Activated CD4-positive, CD25-positive, alpha-beta regulatory T cell (primary cell): Measurements from ENCODE around the gene SCARF2.
"Not testable (repeated sequence)": the region's sequence is repeated elsewhere in the genome, so short reads cannot be mapped to it uniquely, and the experiment has no call there.

Experiments used
- DNase-seq, 4 experiments: peaks; one replicate each; lab custom pipeline; 2025; lab: John Stamatoyannopoulos, UW

SCARF2 gene

DNA sequence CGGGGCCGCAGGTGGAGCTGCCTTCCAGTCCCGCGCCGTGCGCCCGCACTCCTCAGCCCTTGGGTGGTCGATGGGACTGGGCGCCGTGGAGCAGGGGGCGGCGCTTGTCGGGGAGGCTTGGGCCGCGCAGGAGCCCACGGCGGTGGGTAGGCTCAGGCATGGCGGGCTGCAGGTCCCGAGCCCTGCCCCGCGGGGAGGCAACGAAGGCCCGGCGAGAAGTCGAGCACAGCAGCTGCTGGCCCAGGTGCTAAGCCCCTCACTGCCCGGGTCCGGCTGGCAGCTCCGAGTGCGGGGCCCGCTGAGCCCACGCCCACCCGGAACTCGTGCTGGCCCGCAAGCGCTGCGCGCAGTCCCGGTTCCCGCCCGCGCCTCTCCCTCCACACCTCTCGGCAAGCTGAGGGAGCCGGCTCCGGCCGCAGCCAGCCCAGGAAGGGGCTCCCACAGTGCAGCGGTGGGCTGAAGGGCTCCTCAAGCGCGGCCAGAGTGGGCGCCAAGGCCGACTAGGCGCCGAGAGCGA lies 45.2 kb downstream of the SCARF2 start:
- DNase-seq: not testable (repeated sequence)

GRCh38 chr22:20391222-20391621 lies 46.4 kb downstream of the SCARF2 start:
- DNase-seq: no peak

DNA sequence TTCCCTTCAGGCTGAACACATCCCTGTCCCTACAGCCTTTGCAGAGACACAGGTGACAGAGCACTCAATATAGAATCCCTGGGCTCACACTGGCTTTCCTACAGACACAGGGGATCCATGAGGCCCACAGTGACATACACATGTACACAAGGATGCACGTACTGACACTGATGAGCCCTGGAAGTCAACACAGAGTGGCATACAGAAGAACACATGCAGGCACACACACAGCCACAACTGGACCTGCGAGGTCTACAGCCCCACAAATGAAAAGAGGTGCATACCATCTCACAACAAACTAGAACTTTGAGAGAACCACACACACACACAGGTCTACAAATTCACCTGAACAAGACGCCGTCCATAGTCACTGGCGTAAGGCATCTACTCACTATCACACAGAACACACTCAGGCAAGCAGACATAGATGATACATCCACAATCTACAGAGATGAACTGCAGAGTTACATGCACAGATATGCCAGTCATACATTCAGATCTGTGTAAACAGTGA lies 47.2 kb downstream of the SCARF2 start:
- DNase-seq: no peak

DNA sequence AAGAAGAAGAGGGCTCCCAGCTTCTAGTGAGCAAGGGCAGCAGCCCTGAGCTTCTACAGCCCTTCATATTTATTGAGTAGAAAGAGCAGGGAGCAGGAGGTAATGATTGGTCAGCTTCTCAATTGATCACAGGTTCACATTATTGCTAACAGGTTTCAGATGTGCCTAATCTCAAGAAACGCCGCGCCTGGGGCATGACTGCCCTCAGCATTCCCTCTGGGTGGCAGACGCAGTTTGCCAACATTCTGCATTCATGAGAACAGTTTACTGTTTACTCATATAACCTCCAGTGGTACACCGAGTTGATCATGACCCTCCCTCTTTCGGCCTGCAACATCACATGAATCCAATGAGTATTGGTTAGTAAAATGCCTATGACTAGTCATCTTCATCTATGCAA lies 48.3 kb downstream of the SCARF2 start:
- DNase-seq: no peak

DNA sequence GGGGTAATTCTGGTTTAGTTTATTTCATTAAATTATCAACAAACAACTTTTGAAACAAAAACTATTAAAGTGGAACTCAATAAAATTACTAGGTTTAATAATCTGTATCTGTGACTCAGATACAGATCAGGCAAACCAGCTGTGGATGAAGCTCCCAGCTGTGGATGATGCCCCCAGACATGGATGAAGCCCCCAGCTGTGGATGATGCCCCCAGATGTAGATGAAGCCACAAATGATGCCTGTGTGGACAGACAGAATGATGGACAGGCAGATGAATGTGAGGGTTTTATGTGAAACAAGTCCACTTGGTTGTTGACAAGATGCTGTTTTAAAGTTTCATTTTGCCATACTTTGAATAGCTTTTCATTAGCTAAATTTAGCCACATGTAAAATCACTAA lies 49.4 kb downstream of the SCARF2 start:
- DNase-seq: no peak

- DNase-seq: no peak
These were observed 50.7 kb downstream of the SCARF2 start for GRCh38 chr22:20386972-20387371.

DNA sequence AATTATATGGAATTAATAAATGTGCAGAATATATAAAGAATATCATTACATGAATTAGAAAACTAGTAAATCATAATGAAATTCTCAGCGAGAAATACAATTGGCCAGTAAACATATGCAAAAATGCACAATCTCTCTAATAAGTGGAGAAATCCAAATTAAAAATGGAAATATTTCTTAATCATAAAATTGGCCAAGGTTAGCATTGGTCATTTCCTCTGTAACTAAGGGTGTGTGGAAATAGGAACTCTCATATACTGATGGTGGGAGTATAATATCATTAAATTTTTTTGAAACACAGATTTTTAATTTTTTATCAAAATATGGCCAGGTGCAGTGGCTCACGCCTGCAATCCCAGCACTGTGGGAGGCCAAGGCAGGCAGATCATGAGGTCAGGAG lies 51.3 kb downstream of the SCARF2 start:
- no peak for DNase-seq

DNA sequence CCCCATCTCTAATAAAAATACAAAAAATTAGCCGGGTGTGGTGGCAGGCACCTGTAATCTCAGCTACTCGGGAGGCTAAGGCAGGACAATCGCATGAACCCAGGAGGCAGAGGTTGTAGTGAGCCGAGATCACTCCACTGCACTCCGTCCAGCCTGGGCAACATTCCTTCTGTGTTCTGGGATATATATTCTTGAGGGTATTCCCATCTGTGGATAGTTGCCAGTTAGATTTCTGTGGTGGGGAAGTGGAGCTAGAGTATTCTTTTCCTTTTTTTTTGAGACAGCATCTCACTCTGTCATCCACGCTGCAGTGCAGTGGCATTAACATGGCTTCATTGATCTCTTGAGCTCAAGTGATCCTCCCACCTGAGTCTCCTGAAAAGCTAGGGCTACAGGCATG lies 52.8 kb downstream of the SCARF2 start:
- DNase-seq: no peak

- no peak for DNase-seq
These were observed 53.5 kb downstream of the SCARF2 start for GRCh38 chr22:20384171-20384570.

DNA sequence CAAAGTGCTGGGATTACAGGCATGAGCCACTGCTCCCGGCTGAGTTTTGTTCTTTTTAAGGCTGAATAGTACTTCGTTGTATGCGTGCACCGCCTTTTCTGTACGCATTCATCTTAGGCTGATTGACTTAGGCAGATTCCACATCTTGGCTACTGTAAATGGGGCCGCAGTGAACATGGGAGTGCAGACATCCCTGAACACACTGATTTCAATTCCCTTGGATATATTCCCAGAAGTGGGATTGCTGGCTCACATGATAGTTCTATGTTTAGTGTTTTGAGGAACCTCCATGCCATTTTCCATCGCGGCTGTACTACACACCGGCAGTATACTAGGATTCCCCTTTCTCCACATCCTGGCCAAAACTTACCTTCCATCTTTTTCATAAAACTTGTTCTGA lies 54.1 kb downstream of the SCARF2 start:
- DNase-seq: no peak

DNA sequence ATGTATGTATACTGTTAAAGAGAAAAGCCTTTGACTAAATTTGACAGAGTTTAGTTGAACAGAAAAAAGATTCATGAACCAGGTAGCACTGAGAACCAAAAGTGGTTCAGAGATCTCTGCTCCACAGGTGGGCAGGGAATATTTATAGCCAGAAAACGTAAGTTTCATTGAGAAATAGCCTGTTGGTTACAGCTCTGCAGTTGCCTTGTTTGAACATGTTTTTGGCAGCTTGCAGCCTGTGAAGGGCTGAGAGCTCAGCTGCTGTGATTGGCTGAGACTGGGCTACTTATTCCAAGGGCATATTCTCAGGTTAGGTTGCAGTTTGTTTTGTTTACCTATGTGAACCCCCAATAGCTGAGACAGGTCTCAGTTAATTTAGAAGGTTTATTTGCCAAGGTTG lies 57.1 kb downstream of the SCARF2 start:
- no peak for DNase-seq

DNA sequence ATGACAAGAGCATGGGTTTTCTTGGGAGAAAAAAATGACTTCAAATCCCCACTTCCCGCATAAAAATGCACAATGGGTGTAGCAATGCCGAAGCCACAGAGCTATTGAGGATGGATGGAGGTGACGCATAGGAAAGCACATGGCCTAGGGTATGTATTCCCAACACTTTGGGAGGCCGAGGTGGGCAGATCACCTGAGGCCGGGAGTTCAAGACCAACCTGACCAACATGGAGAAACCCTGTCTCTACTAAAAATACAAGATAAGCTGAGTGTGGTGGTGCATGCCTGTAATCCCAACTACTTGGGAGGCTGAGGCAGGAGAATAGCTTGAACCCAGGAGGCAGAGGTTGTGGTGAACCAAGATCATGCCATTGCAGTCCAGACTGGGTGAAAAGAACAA lies 58.9 kb downstream of the SCARF2 start:
- not testable (repeated sequence) for DNase-seq

DNA sequence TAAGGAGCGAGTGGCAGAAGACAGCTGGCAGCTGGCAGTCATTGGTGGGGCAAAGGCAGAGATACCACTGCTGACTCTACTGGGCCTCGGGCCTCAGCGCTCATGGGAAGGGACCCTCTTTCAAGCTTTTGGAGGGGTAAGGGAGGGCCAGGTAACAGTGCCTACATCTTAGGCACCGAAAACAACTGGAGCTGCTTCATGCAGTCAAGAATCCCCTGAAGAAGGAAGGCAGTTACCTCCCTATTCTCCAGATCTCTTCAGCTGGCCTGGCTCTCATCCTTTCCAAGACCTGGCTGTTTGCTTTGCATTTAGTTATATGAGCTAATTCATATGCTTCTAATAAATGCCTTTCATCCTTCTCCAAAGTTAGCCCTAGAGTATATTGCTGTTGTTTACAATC lies 59.5 kb downstream of the SCARF2 start:
- DNase-seq: no peak

GRCh38 chr22:20376983-20377382 lies 60.6 kb downstream of the SCARF2 start:
- not testable (repeated sequence) for DNase-seq

DNA sequence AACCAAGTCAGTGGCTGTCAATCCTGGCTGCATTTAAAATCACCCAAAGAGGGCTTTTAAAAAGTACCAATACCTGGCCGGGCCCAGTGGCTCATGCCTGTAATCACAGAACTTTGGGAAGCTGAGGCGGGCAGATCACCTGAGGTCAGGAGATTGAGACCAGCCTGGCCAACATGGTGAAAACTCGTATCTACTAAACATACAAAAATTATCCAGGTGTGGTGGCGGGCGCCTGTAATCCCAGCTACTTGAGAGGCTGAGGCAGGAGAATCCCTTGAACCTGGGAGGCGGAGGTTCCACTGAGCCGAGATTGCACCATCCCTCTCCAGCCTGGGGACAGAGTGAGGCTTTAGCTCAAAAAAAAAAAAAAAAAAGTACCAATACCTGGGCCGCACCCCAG lies 61.3 kb downstream of the SCARF2 start:
- DNase-seq: not testable (repeated sequence)
